ENCODE measurements around the gene MARCHF11.

DNA sequence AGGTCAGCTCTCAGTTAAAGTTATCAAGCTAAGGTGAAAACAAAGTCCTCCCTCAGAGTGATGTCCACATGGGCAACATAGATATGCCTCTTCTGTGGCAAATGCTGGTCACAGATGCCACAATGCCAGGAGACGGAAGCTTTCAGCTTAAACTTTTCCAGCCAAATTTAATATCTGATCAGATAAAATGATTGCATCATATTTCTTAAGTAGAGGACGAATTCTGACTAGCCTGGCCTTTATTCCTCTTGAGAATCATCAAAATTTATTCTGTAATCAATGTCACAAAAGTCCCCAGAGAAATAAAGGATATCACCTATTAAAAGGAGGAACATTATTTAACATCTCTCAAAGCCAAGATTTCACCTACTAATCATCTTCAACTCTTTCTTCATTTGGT, 161.9 kb downstream of the MARCHF11 start:
- TF ChIP-seq SUZ12 (IDR thresholded peaks at IDR 0.05; ENCODE audit: extremely low read depth, insufficient read depth, insufficient read length) (no peak), ZNF274 (IDR thresholded peaks at IDR 0.05; ENCODE audit: low read depth, low read length) (no peak)
